K562 (cell line): ENCODE results near the gene MYO10. TPM values are rescaled to one million over a fixed set of nuclear protein-coding genes. Genes with fewer than 3 reads are reported as not detected.

Source experiments
- ATAC-seq: fragments of 200-7000 bp; cut with Tn5 transposase; 3 replicates; pipeline ENCODE4 v1.9.1; 2020; ENCODE audit warnings: moderate library complexity
- BruUV-seq: library from RNA; stranded (reverse); fragments of 400-500 nt; replicated peaks from 2 replicates; lab custom pipeline; 2021; lab: Mats Ljungman, UMichigan
- CTCF ChIA-PET: fragments of 300-600 bp; formaldehyde crosslinking; extraction: SDS; loops from one replicate; lab custom pipeline; 2021; ENCODE audit warnings: low intra/inter-chr PET ratio; lab: Yijun Ruan, JAX
- POLR2A ChIA-PET: fragments of 300-600, 350-650 bp; sonication (Branson Sonifier 250); formaldehyde crosslinking; extraction: SDS; loops from one replicate; lab custom pipeline; 2021; ENCODE audit warnings: antibody characterized with exemption, inconsistent platforms; lab: Yijun Ruan, JAX
- DNase-seq, 4 experiments: peaks; one replicate each; pipeline versions ENCODE4 v3.0.0 to v3.0.0-alpha.2; 2011 to 2018; ENCODE audit warnings: low spot score in 3 of 4, mixed read lengths in 3 of 4; ENCODE audit errors: extremely low read depth in 1 of 4
- FAIRE-seq: peaks from 2 replicates; lab custom pipeline; 2011; peaks lifted over from hg19 to GRCh38; lab: Jason Lieb, UNC
- H2AFZ ChIP-seq: 2 replicates; pipeline ENCODE4 v1.6.0; 2011; ENCODE audit warnings: low read depth, low read length, control low read depth, inconsistent platforms
- H3K27ac ChIP-seq: fragments of 200-600 bp; 3 replicates; pipeline ENCODE4 v1.8.0; 2011; ENCODE audit warnings: low read depth, mild to moderate bottlenecking, control low read depth, inconsistent platforms, low read length, moderate library complexity, mixed read lengths; ENCODE audit errors: extremely low read depth
- H3K27me3 ChIP-seq, 2 experiments: fragments of 300-600 bp in 1 of 2; 2 replicates in 1 of 2; 3 replicates in 1 of 2; pipeline versions ENCODE4 v1.6.0 to v1.8.0; 2011; ENCODE audit warnings: inconsistent platforms in 2 of 2, low read length in 2 of 2, mild to moderate bottlenecking in 1 of 2, mixed read lengths in 1 of 2, moderate library complexity in 1 of 2; ENCODE audit not compliant: control insufficient read depth in 2 of 2, insufficient read depth in 2 of 2
- H3K36me3 ChIP-seq: fragments of 300-600 bp; 3 replicates; pipeline ENCODE4 v1.8.0; 2011; ENCODE audit warnings: mild to moderate bottlenecking, low read length, inconsistent platforms; ENCODE audit not compliant: control insufficient read depth, insufficient read depth
- H3K4me1 ChIP-seq, 2 experiments: fragments of 200-600 bp in 1 of 2; replicated peaks in 1 of 2; 2 replicates in 1 of 2; 3 replicates in 1 of 2; pipeline versions ENCODE4 v1.5.1 to v1.8.0; 2011; ENCODE audit warnings: inconsistent platforms in 2 of 2, low read length in 2 of 2, mild to moderate bottlenecking in 1 of 2, mixed read lengths in 1 of 2, moderate library complexity in 1 of 2; ENCODE audit not compliant: control insufficient read depth in 2 of 2, insufficient read depth in 2 of 2
- H3K4me2 ChIP-seq: 2 replicates; pipeline ENCODE4 v1.6.1; 2011; ENCODE audit warnings: low read length, control low read depth, inconsistent platforms, mixed read lengths; ENCODE audit not compliant: insufficient read depth
- H3K4me3 ChIP-seq: fragments of 200-600 bp; sonication (generic), shearing (Covaris generic); 2 replicates; pipeline ENCODE4 v1.5.1; 2016; ENCODE audit warnings: control low read depth, inconsistent platforms
- H3K79me2 ChIP-seq: fragments of 200-600 bp; 3 replicates; pipeline ENCODE4 v1.8.0; 2011; ENCODE audit warnings: low read length, inconsistent platforms; ENCODE audit not compliant: control insufficient read depth, insufficient read depth
- H3K9ac ChIP-seq, 2 experiments: 2 replicates each; pipeline versions ENCODE4 v1.6.0 to v1.6.1; 2011; ENCODE audit warnings: low read depth in 2 of 2, low read length in 2 of 2, control low read depth in 1 of 2, inconsistent platforms in 1 of 2, mild to moderate bottlenecking in 1 of 2, mixed read lengths in 1 of 2; ENCODE audit not compliant: insufficient read depth in 1 of 2
- H3K9me1 ChIP-seq: one replicate; pipeline ENCODE4 v1.6.0; 2011; ENCODE audit warnings: inconsistent platforms, mild to moderate bottlenecking, low read length, moderate library complexity; ENCODE audit not compliant: control insufficient read depth, insufficient read depth
- H3K9me3 ChIP-seq: replicated peaks from 2 replicates; pipeline ENCODE4 v1.5.1; 2011; ENCODE audit warnings: low read depth, low read length, inconsistent platforms; ENCODE audit not compliant: control insufficient read depth, insufficient read depth
- H4K20me1 ChIP-seq: replicated peaks from 2 replicates; pipeline ENCODE4 v1.6.1; 2011; ENCODE audit warnings: low read length, inconsistent platforms, mixed read lengths; ENCODE audit not compliant: control insufficient read depth, insufficient read depth
- HNRNPLL ChIP-seq: fragments of 200-400 bp; formaldehyde crosslinking; IDR thresholded peaks from 2 replicates; pipeline ENCODE4 v1.6.1; 2017; ENCODE audit warnings: low read length, low read depth, mild to moderate bottlenecking; ENCODE audit not compliant: poor library complexity, severe bottlenecking
- KLF16 ChIP-seq: IDR thresholded peaks from 2 replicates; pipeline ENCODE4 v1.6.1; 2016; ENCODE audit warnings: antibody characterized with exemption
- MBD1 ChIP-seq: fragments of 250-450 bp; sonication (Bioruptor Pico); IDR thresholded peaks from 2 replicates; pipeline ENCODE4 v1.8.0; 2022; ENCODE audit warnings: inconsistent platforms
- MTA2 ChIP-seq: fragments of 450-650 bp; IDR thresholded peaks from 2 replicates; pipeline ENCODE4 v1.6.1; 2016; ENCODE audit warnings: low read depth
- NCOA6 ChIP-seq: fragments of 450-650 bp; IDR thresholded peaks from 2 replicates; pipeline ENCODE4 v1.6.1; 2017; ENCODE audit warnings: mild to moderate bottlenecking
- NFXL1 ChIP-seq: fragments of 450-650 bp; formaldehyde crosslinking; IDR thresholded peaks from 2 replicates; pipeline ENCODE4 v1.4.0; 2021; ENCODE audit warnings: mild to moderate bottlenecking
- PHB ChIP-seq: fragments of 250-450 bp; sonication (Bioruptor Pico); IDR thresholded peaks from 2 replicates; pipeline ENCODE4 v1.5.0; 2021
- SMAD2 ChIP-seq: fragments of 150-350 bp; IDR thresholded peaks from 2 replicates; pipeline ENCODE4 v1.6.1; 2014; ENCODE audit warnings: low read depth, mild to moderate bottlenecking, low read length
- USF2 ChIP-seq: sonication (generic); formaldehyde crosslinking; IDR thresholded peaks from 2 replicates; pipeline ENCODE4 v1.5.0; 2020; ENCODE audit warnings: missing genetic modification reagents
- ZBED1 ChIP-seq: IDR thresholded peaks from 2 replicates; pipeline ENCODE4 v1.6.1; 2014
- ZNF311 ChIP-seq: fragments of 250-450 bp; sonication (Bioruptor Pico); IDR thresholded peaks from 2 replicates; pipeline ENCODE4 v1.4.0; 2020; ENCODE audit warnings: mild to moderate bottlenecking, moderate library complexity
- ZNF507 ChIP-seq: conservative IDR thresholded peaks from 2 replicates; pipeline ENCODE4 v1.6.1; 2017; ENCODE audit warnings: missing genetic modification characterization, missing compliant biosample characterization
- WGBS: fragments of 100-300 bp; shearing (Covaris generic); methylation state at CpG from one replicate; pipeline ENCODE4 v1.1.6; 2016; ENCODE audit warnings: low coverage, mixed read lengths; ENCODE audit not compliant: insufficient coverage; ENCODE audit errors: missing lambda C conversion rate; 5-methylcytosine and 5-hydroxymethylcytosine counted together
- in situ Hi-C: fragments of 300-500 bp; cut with MboI; formaldehyde crosslinking; loops from 4 replicates; pipeline ENCODE4 v1.15.0; 2018; ENCODE audit warnings: inconsistent platforms, mixed read lengths
- intact Hi-C: fragments of 100-400 bp; cut with micrococcal nuclease; formaldehyde crosslinking; loops from 2 replicates; pipeline ENCODE4 v1.14.2; 2022
- polyA plus RNA-seq, 8 experiments: library from polyadenylated mRNA; depleted of rRNA in 4 of 8; stranded (reverse) in 5 of 8; unstranded in 3 of 8; fragments of >200 nt; fragmentation: Nextera tagmentation in 2 of 8; fragmentation: Illumina TruSeq in 1 of 8; extraction: Ambion mirVana in 2 of 8; extraction: Trizol in 1 of 8; gene quantifications; 2 replicates each; pipeline versions ENCODE4 v1.2.1 to v1.2.3, GENCODE V29; 2011 to 2014; ENCODE audit warnings: inconsistent platforms in 1 of 8, missing spikeins in 1 of 8
- total RNA-seq, 7 experiments: library from RNA; depleted of rRNA in 6 of 7; stranded (reverse); fragments of >200 nt in 6 of 7; fragmentation: Illumina TruSeq in 2 of 7; extraction: Trizol in 2 of 7; gene quantifications; 2 replicates each; pipeline versions ENCODE4 v1.2.1 to v1.2.3, GENCODE V29; 2011 to 2021; ENCODE audit warnings: low replicate concordance in 1 of 7

The MYO10 gene
- total and polyA plus RNA-seq, 9 of the 15 experiments (the other 6 are each of a cell fraction or from before 2014, with no cell fraction given): 0.04 to 0.24 TPM; not detected in 7

- H3K27me3 ChIP-seq: peaks cover 0 to 3% of the 10 kb centered on the region in 2 experiments; a peak in 1 of 5 replicates
- no peak for FAIRE-seq
- H4K20me1 ChIP-seq: no peaks in the 10 kb centered on the region
- H3K27ac ChIP-seq: no peak overlapping the region
- no peak for ATAC-seq
- no peak for DNase-seq
- CTCF ChIA-PET: no interaction called here
- H3K9ac ChIP-seq: no peak overlapping the region
- no TSS peak for BruUV-seq
- no peak overlapping the region for H3K4me2 ChIP-seq
- no peaks in the 10 kb centered on the region for H3K79me2 ChIP-seq
- in situ Hi-C loops (no loop called here), intact Hi-C loops (no loop called here)
- H2AFZ ChIP-seq: no peak overlapping the region
- no peaks in the 10 kb centered on the region for H3K4me1 ChIP-seq
- WGBS: 2% methylated on average over 3 of the region's 5 CpGs
- POLR2A ChIA-PET: no interaction called here
- H3K9me3 ChIP-seq: no peaks in the 10 kb centered on the region
- no peak for TF ChIP-seq NCOA6
- TF ChIP-seq MBD1 (CRISPR knock-in tag): no peak
- TF ChIP-seq HNRNPLL: no peak
- no peak for TF ChIP-seq ZNF311 (CRISPR knock-in tag)
- TF ChIP-seq ZBED1: no peak
- TF ChIP-seq SMAD2: no peak
- no peak for TF ChIP-seq NFXL1 (CRISPR knock-in tag)
- TF ChIP-seq USF2 (CRISPR knock-in tag): no peak
- TF ChIP-seq ZNF507 (tag): no peak
- no peak for TF ChIP-seq KLF16
- TF ChIP-seq PHB (CRISPR knock-in tag): no peak
- no peak for TF ChIP-seq MTA2
- H3K36me3 ChIP-seq: no peaks in the 10 kb centered on the region
- no peak overlapping the region for H3K4me3 ChIP-seq
- H3K9me1 ChIP-seq: no peaks in the 10 kb centered on the region
Observed at GRCh38 chr5:16856531-16856930, 79.6 kb downstream of the MYO10 start.
